ENCODE data around the gene PLEKHH2. TPM values are rescaled to one million over a fixed set of nuclear protein-coding genes. Genes with fewer than 3 reads are reported as not detected.

The PLEKHH2 gene
- total and polyA plus RNA-seq, 8 donors, result 1.6 to 5.3 (median 3.3) TPM

- no peak for FAIRE-seq
- Histone ChIP-seq H3K4me3 (no peak overlapping the region), H3K4me1 (peaks cover 0 to 11% (median 7%) of the 10 kb centered on the region in 3 donors), H3K36me3 (no peaks in the 10 kb centered on the region), H3K27me3 (no peaks in the 10 kb centered on the region), H3K9me3 (no peaks in the 10 kb centered on the region), H3K27ac (no peak overlapping the region)
- intact Hi-C loops (cut with DNase I), result no loop called here
- no peak for TF ChIP-seq CTCF (IDR thresholded peaks at IDR 0.05)
- ATAC-seq, result no peak
- 90% methylated on average over 3 of the region's 3 CpGs for WGBS, 2 donors
- no peak for DNase-seq
These were observed 177.7 kb downstream of the PLEKHH2 start for GRCh38 chr2:43814711-43815110.

Other genes starting within 250 kb of the PLEKHH2 start
- gene THADA, start 41.2 kb upstream of the PLEKHH2 start, total RNA-seq, result 10 to 100 TPM; 15.9 to 25.1 (median 19.1) TPM
- gene THADA, start 41.2 kb upstream of the PLEKHH2 start, polyA plus RNA-seq, result 10 to 100 TPM in 1 of 2 donors, 1 to 10 TPM in 1; 9.4 to 13.3 TPM
- gene C1GALT1C1L, start 39.2 kb downstream of the PLEKHH2 start, total RNA-seq, result 1 to 10 TPM in 1 of 6 donors, under 1 TPM in 5; 0.16 to 1.0 (median 0.25) TPM
- gene C1GALT1C1L, start 39.2 kb downstream of the PLEKHH2 start, polyA plus RNA-seq, result 1 to 10 TPM in 1 of 2 donors, under 1 TPM in 1; 0.30 to 1.2 TPM
- gene DYNC2LI1, start 136.8 kb downstream of the PLEKHH2 start, total RNA-seq, result 10 to 100 TPM in 1 of 6 donors, 1 to 10 TPM in 5; 3.8 to 12.0 (median 9.3) TPM
- gene DYNC2LI1, start 136.8 kb downstream of the PLEKHH2 start, polyA plus RNA-seq, result 10 to 100 TPM in 1 of 2 donors, 1 to 10 TPM in 1; 8.9 to 22.7 TPM
- under 1 TPM in 1 of 6 donors, not detected in 5; 0.06 TPM for gene ABCG5, start 201.6 kb downstream of the PLEKHH2 start, total RNA-seq
- gene ABCG5, start 201.6 kb downstream of the PLEKHH2 start, polyA plus RNA-seq, result not detected
- gene ABCG8, start 201.7 kb downstream of the PLEKHH2 start, total RNA-seq, result under 1 TPM in 2 of 6 donors, not detected in 4; 0.03 to 0.06 TPM
- not detected for gene ABCG8, start 201.7 kb downstream of the PLEKHH2 start, polyA plus RNA-seq